WI38 (cell line): ENCODE data around the gene ATP12A.

Experiments
- H3K4me3 ChIP-seq: 2 replicates; pipeline ENCODE4 v1.5.1; 2011; ENCODE audit warnings: low read depth, mild to moderate bottlenecking, control low read depth, low read length
- TF ChIP-seq, protein P1 (sequence below): IDR thresholded peaks from 2 replicates; pipeline ENCODE4 v1.5.1; 2012; ENCODE audit warnings: low read depth, mild to moderate bottlenecking, control low read depth, low read length

ATP12A gene

GRCh38 chr13:24651718-24652345, 28.4 kb upstream of the ATP12A start:
- no peak overlapping the region for H3K4me3 ChIP-seq
- TF ChIP-seq, protein P1, sequence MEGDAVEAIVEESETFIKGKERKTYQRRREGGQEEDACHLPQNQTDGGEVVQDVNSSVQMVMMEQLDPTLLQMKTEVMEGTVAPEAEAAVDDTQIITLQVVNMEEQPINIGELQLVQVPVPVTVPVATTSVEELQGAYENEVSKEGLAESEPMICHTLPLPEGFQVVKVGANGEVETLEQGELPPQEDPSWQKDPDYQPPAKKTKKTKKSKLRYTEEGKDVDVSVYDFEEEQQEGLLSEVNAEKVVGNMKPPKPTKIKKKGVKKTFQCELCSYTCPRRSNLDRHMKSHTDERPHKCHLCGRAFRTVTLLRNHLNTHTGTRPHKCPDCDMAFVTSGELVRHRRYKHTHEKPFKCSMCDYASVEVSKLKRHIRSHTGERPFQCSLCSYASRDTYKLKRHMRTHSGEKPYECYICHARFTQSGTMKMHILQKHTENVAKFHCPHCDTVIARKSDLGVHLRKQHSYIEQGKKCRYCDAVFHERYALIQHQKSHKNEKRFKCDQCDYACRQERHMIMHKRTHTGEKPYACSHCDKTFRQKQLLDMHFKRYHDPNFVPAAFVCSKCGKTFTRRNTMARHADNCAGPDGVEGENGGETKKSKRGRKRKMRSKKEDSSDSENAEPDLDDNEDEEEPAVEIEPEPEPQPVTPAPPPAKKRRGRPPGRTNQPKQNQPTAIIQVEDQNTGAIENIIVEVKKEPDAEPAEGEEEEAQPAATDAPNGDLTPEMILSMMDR: no peak

DNA sequence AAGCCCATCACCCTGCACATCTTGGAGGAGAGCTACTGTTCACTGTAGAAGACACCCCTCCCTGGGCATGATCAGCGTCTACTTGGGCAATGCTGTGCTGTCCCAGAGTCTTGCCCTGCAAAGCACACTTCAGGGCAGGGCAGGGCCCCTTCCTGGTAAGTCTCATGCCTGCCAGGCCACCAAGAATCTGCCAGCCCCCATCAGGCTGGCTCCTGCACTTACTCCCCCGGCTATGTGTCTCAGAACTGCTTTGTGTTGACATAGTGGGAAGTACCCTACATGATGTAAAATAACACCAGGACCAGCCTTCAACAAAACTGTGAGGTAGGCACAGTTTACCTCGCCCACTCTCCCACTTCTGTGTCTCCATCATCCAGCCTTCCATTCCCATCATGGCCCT, 27.8 kb upstream of the ATP12A start:
- no peak overlapping the region for H3K4me3 ChIP-seq
- TF ChIP-seq, protein P1: no peak

- TF ChIP-seq, protein P1: no peak
- no peak overlapping the region for H3K4me3 ChIP-seq
Measured at GRCh38 chr13:24654741-24655140, 25.5 kb upstream of the ATP12A start.

DNA sequence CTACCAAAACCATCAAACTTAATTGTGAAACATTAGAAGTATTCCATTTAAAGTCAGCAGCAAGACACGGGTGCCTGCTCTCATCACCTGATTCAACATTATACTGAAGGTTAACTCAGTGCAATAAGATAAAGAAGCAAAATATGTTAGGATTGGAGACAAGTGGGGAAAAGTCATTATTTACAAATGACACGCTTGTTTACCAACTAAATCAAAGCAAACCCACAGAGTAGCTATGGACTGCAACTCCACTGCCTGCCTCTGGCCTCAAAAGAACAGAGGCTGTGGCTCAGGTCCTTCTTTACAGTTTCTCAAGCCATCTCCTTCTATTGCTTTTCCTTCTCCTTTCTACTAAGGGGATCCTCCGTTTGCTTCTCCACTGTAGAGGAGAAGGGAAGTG, 21.0 kb upstream of the ATP12A start:
- no peak overlapping the region for H3K4me3 ChIP-seq
- TF ChIP-seq, protein P1: no peak

DNA sequence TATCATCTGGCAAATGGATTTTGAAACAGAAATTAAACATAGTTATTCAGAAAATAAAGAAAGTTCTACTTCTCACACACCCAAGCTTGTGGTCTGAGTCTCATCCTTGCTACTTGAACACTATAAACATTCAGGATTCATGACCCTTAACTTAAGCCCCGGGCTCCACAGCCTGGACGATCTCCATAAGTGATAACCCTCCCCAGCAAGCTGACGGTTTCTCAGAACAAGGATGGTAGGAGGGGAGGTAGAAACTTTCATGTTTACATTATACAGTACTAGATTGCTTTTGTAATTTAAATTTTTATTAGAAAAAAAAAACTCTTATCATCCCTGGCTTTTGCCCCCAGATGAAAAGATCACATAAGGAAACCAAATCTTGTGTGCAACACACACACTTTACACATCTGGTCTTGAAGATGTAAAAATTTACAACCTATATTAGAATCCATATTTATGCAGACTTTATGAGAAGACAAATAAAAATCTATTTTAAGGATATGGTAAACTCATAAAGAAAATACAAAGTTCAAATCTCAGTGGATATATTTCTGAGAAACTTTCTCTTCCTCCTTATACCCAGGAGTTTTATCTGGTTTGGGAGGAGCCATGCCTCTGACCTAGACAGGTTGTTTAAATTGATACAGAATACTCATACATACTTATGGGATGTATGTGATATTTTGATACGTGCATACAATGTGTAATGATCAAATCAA, 20.0 kb upstream of the ATP12A start:
- TF ChIP-seq, protein P1: no peak
- no peak overlapping the region for H3K4me3 ChIP-seq

- TF ChIP-seq, protein P1: no peak
- H3K4me3 ChIP-seq: no peak overlapping the region
Measured at GRCh38 chr13:24661713-24662112, 18.5 kb upstream of the ATP12A start.
